Heart left ventricle (tissue), 13 donors: ENCODE data around the gene PXK.

Experiments used
- CTCF ChIP-seq, 12 donors: fragments of 200-600 bp; sonication (generic) in 4 of 12; IDR thresholded peaks; one replicate each; pipeline versions ENCODE4 v1.5.0 to v1.8.0; 2018 to 2022; ENCODE audit warnings: antibody characterized with exemption in 12 of 12, mild to moderate bottlenecking in 5 of 12
- POLR2A ChIP-seq, 2 donors: fragments of 450-650 bp; IDR thresholded peaks; one replicate each; pipeline ENCODE4 v1.6.1; 2017; ENCODE audit warnings: antibody characterized with exemption in 2 of 2, mild to moderate bottlenecking in 2 of 2, moderate library complexity in 2 of 2
- donor health status: ischemic (EF 13 %, LVEDD 7.1; RV severe dilation, severe dysfunction).
- donor health status: DM: no; HTN: yes; CAD: no.
- donor health status: DM: no; HTN: no; CAD: no.
- donor health status: ischemic (EF 25% LVEDD 6.9; RV normal size, moderate dysfunction).
- donor health status: ischemic (EF 25% LVEDD 5.7; RV mildly dilated, moderate dysfunction).
- donor health status: ischemic (EF 35%, LVEDD 5.7; RV mildly dilated, moderate dysfunction).
- donor health status: nonischemic (EF 11% LVEDD 7.7; RV severe dilation, severe dysfunction).
- donor health status: DM: yes; HTN: yes; CAD: no.
- donor health status: PGD.
- donor health status: ischemic (EF 29% LVEDD 5.4; RV normal size, mild dysfunction).
- donor health status: nonischemic (EF 23%, LVEDD 6.1; RV moderate dilation, normal function).

- no peak for TF ChIP-seq CTCF (IDR thresholded peaks at IDR 0.05)
- TF ChIP-seq POLR2A (IDR thresholded peaks at IDR 0.05), result no peak
These were observed 45.3 kb upstream of the PXK start for GRCh38 chr3:58287354-58287753.
